ENCODE measurements around the gene PARP8. TPM values are rescaled to one million over a fixed set of nuclear protein-coding genes. Genes with fewer than 3 reads are reported as not detected.

PARP8 gene
- total RNA-seq, 4 donors from 2014 or later, result 4.8 to 13.7 (median 8.2) TPM

- intact Hi-C loops (cut with DNase I; ENCODE audit: low total_unique reads), result no loop called here
- no peak for DNase-seq (ENCODE audit: low spot score in 2 of 2)
- no peak for TF ChIP-seq POLR2A (IDR thresholded peaks at IDR 0.05)
- no peak overlapping the region for H3K4me3 ChIP-seq (ENCODE audit: low read depth, poor library complexity, severe bottlenecking)
- WGBS, 2 donors, result 85 to 92% methylated on average over 2 of the region's 2 CpGs
Measured at GRCh38 chr5:50822046-50822445, 155.6 kb downstream of the PARP8 start.

- WGBS, 2 donors, result 89 to 92% methylated on average over 3 of the region's 3 CpGs
- no peak for DNase-seq (ENCODE audit: low spot score in 2 of 2)
- TF ChIP-seq CTCF (IDR thresholded peaks at IDR 0.05) (no peak), POLR2A (IDR thresholded peaks at IDR 0.05) (no peak)
- no peak overlapping the region for H3K4me3 ChIP-seq (ENCODE audit: low read depth, poor library complexity, severe bottlenecking)
- intact Hi-C loops (cut with DNase I; ENCODE audit: low total_unique reads), result no loop called here
Measured at GRCh38 chr5:50822761-50823160, 156.3 kb downstream of the PARP8 start.

- WGBS, 2 donors, result 76 to 83% methylated on average over 6 of the region's 6 CpGs
- intact Hi-C loops (cut with DNase I; ENCODE audit: low total_unique reads), result no loop called here
- H3K4me3 ChIP-seq (ENCODE audit: low read depth, poor library complexity, severe bottlenecking), result no peak overlapping the region
- no peak for DNase-seq (ENCODE audit: low spot score in 2 of 2)
- TF ChIP-seq POLR2A (IDR thresholded peaks at IDR 0.05) (no peak), CTCF (IDR thresholded peaks at IDR 0.05) (no peak)
Measured at GRCh38 chr5:50823568-50823967, 157.1 kb downstream of the PARP8 start.

GRCh38 chr5:50824109-50824508, 157.7 kb downstream of the PARP8 start:
- DNase-seq (ENCODE audit: low spot score in 2 of 2), result no peak
- no peak overlapping the region for H3K4me3 ChIP-seq (ENCODE audit: low read depth, poor library complexity, severe bottlenecking)
- intact Hi-C loops (cut with DNase I; ENCODE audit: low total_unique reads), result no loop called here
- WGBS, 2 donors, result 94 to 98% methylated on average over 2 of the region's 2 CpGs
- TF ChIP-seq CTCF (IDR thresholded peaks at IDR 0.05), result no peak

GRCh38 chr5:50827516-50828247, 161.2 kb downstream of the PARP8 start:
- TF ChIP-seq POLR2A (IDR thresholded peaks at IDR 0.05) (no peak), CTCF (IDR thresholded peaks at IDR 0.05) (no peak)
- DNase-seq (ENCODE audit: low spot score in 2 of 2), result no peak
- H3K4me3 ChIP-seq (ENCODE audit: low read depth, poor library complexity, severe bottlenecking), result no peak overlapping the region
- WGBS, 2 donors, result 95 to 100% methylated on average over 1 of the region's 1 CpG
- intact Hi-C loops (cut with DNase I; ENCODE audit: low total_unique reads), result no loop called here

GRCh38 chr5:50829023-50829422, 162.6 kb downstream of the PARP8 start:
- TF ChIP-seq POLR2A (IDR thresholded peaks at IDR 0.05) (no peak), CTCF (IDR thresholded peaks at IDR 0.05) (no peak)
- WGBS, 2 donors, result 91 to 97% methylated on average over 1 of the region's 1 CpG
- intact Hi-C loops (cut with DNase I; ENCODE audit: low total_unique reads), result no loop called here
- H3K4me3 ChIP-seq (ENCODE audit: low read depth, poor library complexity, severe bottlenecking), result no peak overlapping the region
- DNase-seq (ENCODE audit: low spot score in 2 of 2), result no peak
